Measurements from ENCODE around the gene SH3PXD2A.

GRCh38 chr10:103637927-103638557, 217.3 kb downstream of the SH3PXD2A start:
- no peak for TF ChIP-seq POLR2AphosphoS5 (IDR thresholded peaks at IDR 0.05; ENCODE audit: low read depth, low read length)
- no peak for TF ChIP-seq TAF1 (IDR thresholded peaks at IDR 0.05; ENCODE audit: low read depth, low read length)
- no peak for TF ChIP-seq POLR2A (IDR thresholded peaks at IDR 0.05; ENCODE audit: low read depth, low read length)
- no peak for TF ChIP-seq POU2F2 (IDR thresholded peaks at IDR 0.05; ENCODE audit: low read depth, low read length)
- no peak for TF ChIP-seq SPI1 (IDR thresholded peaks at IDR 0.05; ENCODE audit: low read depth, low read length)
- TF ChIP-seq PAX5 (IDR thresholded peaks at IDR 0.05; ENCODE audit: insufficient read depth, low read length, severe bottlenecking), result no peak

Measured in GM12891 (cell line).